ENCODE results near the gene SUGCT.

Gene SUGCT

DNA sequence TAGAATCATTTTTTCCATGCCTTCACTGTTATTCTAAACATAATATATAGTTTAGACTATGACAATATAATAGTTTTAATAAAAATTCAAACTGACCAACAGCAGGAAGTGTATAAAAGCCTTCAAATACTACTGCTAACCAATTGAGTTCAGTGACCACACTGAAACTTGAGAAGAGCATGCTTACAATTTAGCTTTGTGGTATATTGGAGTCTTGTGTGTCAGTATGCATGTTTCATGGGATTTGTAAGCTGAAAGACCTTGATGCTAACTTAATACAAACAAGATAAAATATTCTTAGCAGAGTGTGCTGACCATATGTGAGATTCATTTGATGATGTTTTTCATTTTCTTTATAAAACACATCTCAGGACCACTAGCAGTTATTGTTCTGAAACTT, 395.5 kb downstream of the SUGCT start:
- Mint-ChIP-seq H3K27me3 (ENCODE audit: low read depth) (no peaks in the 10 kb centered on the region), H3K36me3 (ENCODE audit: low read depth) (no peaks in the 10 kb centered on the region), H3K4me3 (no peak overlapping the region), H3K27ac (no peak overlapping the region), H3K4me1 (peaks cover 12% of the 10 kb centered on the region), H3K9me3 (no peaks in the 10 kb centered on the region)
- TF ChIP-seq, protein P1, sequence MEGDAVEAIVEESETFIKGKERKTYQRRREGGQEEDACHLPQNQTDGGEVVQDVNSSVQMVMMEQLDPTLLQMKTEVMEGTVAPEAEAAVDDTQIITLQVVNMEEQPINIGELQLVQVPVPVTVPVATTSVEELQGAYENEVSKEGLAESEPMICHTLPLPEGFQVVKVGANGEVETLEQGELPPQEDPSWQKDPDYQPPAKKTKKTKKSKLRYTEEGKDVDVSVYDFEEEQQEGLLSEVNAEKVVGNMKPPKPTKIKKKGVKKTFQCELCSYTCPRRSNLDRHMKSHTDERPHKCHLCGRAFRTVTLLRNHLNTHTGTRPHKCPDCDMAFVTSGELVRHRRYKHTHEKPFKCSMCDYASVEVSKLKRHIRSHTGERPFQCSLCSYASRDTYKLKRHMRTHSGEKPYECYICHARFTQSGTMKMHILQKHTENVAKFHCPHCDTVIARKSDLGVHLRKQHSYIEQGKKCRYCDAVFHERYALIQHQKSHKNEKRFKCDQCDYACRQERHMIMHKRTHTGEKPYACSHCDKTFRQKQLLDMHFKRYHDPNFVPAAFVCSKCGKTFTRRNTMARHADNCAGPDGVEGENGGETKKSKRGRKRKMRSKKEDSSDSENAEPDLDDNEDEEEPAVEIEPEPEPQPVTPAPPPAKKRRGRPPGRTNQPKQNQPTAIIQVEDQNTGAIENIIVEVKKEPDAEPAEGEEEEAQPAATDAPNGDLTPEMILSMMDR (IDR thresholded peaks at IDR 0.05; ENCODE audit: unreplicated experiment in 3 of 3) = no peak

DNA sequence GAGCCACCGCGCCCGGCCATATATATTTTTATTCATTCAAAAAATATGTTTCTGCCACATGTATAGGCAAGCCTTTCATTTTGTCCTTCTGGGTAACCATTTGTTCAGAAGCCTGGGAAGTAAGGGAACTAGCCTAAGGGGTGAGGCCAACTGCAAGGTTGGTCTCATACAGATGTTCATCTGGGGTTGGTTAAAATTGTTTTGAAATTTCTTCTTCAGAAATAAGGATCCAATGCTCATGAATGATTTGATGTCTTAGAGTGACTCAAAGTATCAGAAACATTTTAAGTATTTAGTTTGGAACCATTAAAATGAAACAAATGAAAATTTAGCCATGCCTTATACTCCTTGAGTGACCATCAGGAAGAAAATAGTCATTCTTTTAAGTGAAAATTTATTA, 397.2 kb downstream of the SUGCT start:
- TF ChIP-seq, protein P1 (IDR thresholded peaks at IDR 0.05; ENCODE audit: unreplicated experiment in 3 of 3) = no peak
- no peaks in the 10 kb centered on the region for H3K9me3 Mint-ChIP-seq

DNA sequence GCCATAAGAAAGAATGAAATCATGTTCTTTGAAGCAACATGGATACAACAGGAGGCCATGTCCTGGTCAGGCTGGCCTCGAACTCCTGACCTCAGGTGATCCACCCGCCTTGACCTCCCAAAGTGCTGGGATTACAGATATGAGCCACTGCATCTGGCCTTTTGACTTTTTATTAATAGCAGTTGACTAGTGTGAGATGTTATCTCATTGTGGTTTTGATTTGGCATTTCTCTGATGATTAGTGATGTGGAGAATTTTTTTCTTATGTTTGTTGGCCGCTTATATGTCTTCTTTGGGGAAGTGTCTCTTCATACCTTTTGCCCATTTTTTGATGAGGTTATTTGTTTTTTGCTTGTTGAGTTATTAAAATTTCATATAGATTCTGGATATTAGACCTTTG, 400.9 kb downstream of the SUGCT start:
- Mint-ChIP-seq H3K9me3 (no peaks in the 10 kb centered on the region), H3K4me1 (no peaks in the 10 kb centered on the region), H3K36me3 (ENCODE audit: low read depth) (no peaks in the 10 kb centered on the region), H3K27me3 (ENCODE audit: low read depth) (no peaks in the 10 kb centered on the region), H3K4me3 (no peak overlapping the region), H3K27ac (no peak overlapping the region)
- TF ChIP-seq, protein P1 (IDR thresholded peaks at IDR 0.05; ENCODE audit: unreplicated experiment in 3 of 3) = no peak

More for the DNA sequence above, 397.2 kb downstream of the SUGCT start:
- H3K36me3 Mint-ChIP-seq (ENCODE audit: low read depth) = no peaks in the 10 kb centered on the region
- H3K27me3 Mint-ChIP-seq (ENCODE audit: low read depth) = no peaks in the 10 kb centered on the region
- H3K4me1 Mint-ChIP-seq = peaks cover 4% of the 10 kb centered on the region
- no peak overlapping the region for H3K4me3 Mint-ChIP-seq
- H3K27ac Mint-ChIP-seq = no peak overlapping the region

DNA sequence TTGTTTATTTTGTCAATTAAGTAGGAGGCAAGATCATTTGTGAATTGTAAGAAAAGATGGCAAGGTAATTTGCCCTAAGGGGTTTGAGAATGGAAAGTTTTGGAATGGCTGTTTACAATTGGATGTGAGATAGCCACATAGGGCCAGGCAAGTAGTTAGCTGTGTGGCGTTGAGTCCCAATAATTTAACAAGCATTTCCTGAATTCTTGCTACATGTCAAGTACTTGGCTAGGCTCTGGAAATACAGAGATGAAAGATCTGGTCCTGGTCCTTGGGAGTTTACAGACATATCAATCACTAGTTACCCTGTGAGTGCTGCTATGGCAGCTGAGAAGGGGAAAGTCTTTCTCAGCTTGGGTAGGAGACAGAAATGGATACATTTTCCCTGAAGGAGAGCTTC, 401.6 kb downstream of the SUGCT start:
- Mint-ChIP-seq H3K27me3 (ENCODE audit: low read depth) (no peaks in the 10 kb centered on the region), H3K9me3 (no peaks in the 10 kb centered on the region), H3K4me1 (no peaks in the 10 kb centered on the region), H3K36me3 (ENCODE audit: low read depth) (no peaks in the 10 kb centered on the region), H3K27ac (peak overlapping the region in 1 of 3 experiments; percentile 6), H3K4me3 (no peak overlapping the region)
- TF ChIP-seq, protein P1 (IDR thresholded peaks at IDR 0.05; ENCODE audit: unreplicated experiment in 3 of 3) = no peak

DNA sequence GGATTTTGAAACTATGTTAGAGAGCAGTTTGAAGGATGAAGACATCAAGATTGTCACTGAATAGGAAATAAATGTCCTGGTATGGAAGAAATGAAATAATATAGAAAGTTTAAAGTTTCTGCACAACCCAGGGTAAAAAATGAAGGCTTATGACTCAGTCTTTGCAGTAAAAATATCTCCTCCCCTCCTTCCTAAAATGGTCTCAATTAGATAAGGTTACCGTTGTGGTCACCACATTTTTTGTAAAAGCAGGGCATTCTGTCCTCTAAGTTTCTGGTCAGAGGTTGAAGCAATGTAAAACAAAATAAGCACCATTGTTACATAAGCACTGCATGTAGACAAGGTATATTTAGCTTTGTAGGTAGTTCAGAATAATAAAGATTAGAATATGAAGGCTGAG, 403.5 kb downstream of the SUGCT start:
- peaks cover 5% of the 10 kb centered on the region for H3K4me1 Mint-ChIP-seq
- H3K4me3 Mint-ChIP-seq = no peak overlapping the region
- no peaks in the 10 kb centered on the region for H3K9me3 Mint-ChIP-seq
- H3K36me3 Mint-ChIP-seq (ENCODE audit: low read depth) = no peaks in the 10 kb centered on the region
- no peaks in the 10 kb centered on the region for H3K27me3 Mint-ChIP-seq (ENCODE audit: low read depth)
- no peak overlapping the region for H3K27ac Mint-ChIP-seq
- TF ChIP-seq, protein P1 (IDR thresholded peaks at IDR 0.05; ENCODE audit: unreplicated experiment in 3 of 3) = no peak

DNA sequence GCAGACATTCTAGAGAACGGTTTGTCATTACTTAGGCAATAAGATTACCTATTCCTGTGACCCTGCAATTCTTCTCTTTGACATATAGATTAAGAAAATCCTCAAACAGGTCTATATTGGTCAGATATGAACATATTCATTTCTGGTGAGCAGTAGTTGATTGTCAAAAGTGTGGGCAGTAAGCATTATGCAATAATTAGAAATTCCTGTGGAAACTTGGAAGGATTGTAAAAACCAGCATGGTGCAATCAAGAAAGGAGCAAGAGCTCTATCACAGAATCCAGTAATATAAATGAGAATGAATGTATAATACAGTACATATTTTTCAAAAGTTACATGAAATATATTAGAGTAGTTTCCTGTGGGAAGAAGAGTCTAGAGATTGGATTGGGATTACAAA, 406.5 kb downstream of the SUGCT start:
- no peaks in the 10 kb centered on the region for H3K9me3 Mint-ChIP-seq
- H3K4me1 Mint-ChIP-seq = peaks cover 31% of the 10 kb centered on the region
- H3K27me3 Mint-ChIP-seq (ENCODE audit: low read depth) = no peaks in the 10 kb centered on the region
- H3K27ac Mint-ChIP-seq = no peak overlapping the region
- H3K36me3 Mint-ChIP-seq (ENCODE audit: low read depth) = no peaks in the 10 kb centered on the region
- TF ChIP-seq, protein P1 (IDR thresholded peaks at IDR 0.05; ENCODE audit: unreplicated experiment in 3 of 3) = no peak
- H3K4me3 Mint-ChIP-seq = no peak overlapping the region
